HCT116 (cell line): Measurements from ENCODE around the gene IL36G. TPM values are rescaled to one million over a fixed set of nuclear protein-coding genes. Genes with fewer than 3 reads are reported as not detected.

ENCODE experiments used
- ATAC-seq: fragments of 200-7000 bp; cut with Tn5 transposase; 2 replicates; pipeline ENCODE4 v1.9.1; 2020; ENCODE audit warnings: mild to moderate bottlenecking, moderate library complexity
- BruUV-seq: library from RNA; stranded (reverse); fragments of 400-500 nt; replicated peaks from 2 replicates; lab custom pipeline; 2021; lab: Mats Ljungman, UMichigan
- CTCF ChIA-PET: fragments of 300-600 bp; sonication (Branson Sonifier 250); formaldehyde crosslinking; loops from one replicate; lab custom pipeline; 2021; ENCODE audit warnings: antibody characterized with exemption; lab: Charles Lee
- POLR2A ChIA-PET: fragments of 300-600, 350-600 bp; sonication (Branson Sonifier 250); formaldehyde crosslinking; loops from one replicate; lab custom pipeline; 2021; ENCODE audit warnings: antibody characterized with exemption; lab: Charles Lee
- RAD21 ChIA-PET, 2 experiments: fragments of 300-600 bp; sonication (Branson Sonifier 250); formaldehyde crosslinking; loops; one replicate each; lab custom pipeline; 2023; ENCODE audit warnings: low total read pairs in 2 of 2; ENCODE audit not compliant: uncharacterized antibody in 2 of 2, unreplicated experiment in 2 of 2, low non-redundant PET in 1 of 2; lab: Charles Lee
- DNase-seq: peaks from one replicate; pipeline ENCODE4 v3.0.0-alpha.2; 2010; ENCODE audit warnings: low read depth, low spot score
- H2AFZ ChIP-seq: fragments of 200-600 bp; shearing (Covaris generic), sonication (generic); 2 replicates; pipeline ENCODE4 v1.6.1; 2017; ENCODE audit warnings: low read depth, mixed run types, mixed read lengths, antibody characterized with exemption, low read length; ENCODE audit not compliant: poor library complexity, severe bottlenecking
- H3K27ac ChIP-seq: 2 replicates; pipeline ENCODE4 v1.5.1; 2012; ENCODE audit warnings: low read depth, low read length
- H3K27me3 ChIP-seq: fragments of 200-600 bp; sonication (generic); 2 replicates; pipeline ENCODE4 v1.6.1; 2016; ENCODE audit warnings: mixed run types, low read length, mixed read lengths; ENCODE audit not compliant: insufficient read depth
- H3K36me3 ChIP-seq, 2 experiments: fragments of 200-500 bp in 1 of 2; fragments of 200-600 bp in 1 of 2; sonication (Bioruptor generic) in 1 of 2; sonication (generic) in 1 of 2; 2 replicates each; pipeline versions ENCODE4 v1.5.1 to v1.6.1; 2014 to 2016; ENCODE audit warnings: low read length in 2 of 2, inconsistent platforms in 1 of 2, mixed read lengths in 1 of 2, mixed run types in 1 of 2; ENCODE audit not compliant: insufficient read depth in 2 of 2, control insufficient read depth in 1 of 2
- H3K4me1 ChIP-seq, 2 experiments: fragments of 200-600 bp in 1 of 2; sonication (generic) in 1 of 2; 2 replicates each; pipeline versions ENCODE4 v1.5.1 to v1.6.1; 2012 to 2017; ENCODE audit warnings: low read length in 2 of 2, inconsistent platforms in 1 of 2, mild to moderate bottlenecking in 1 of 2, mixed read lengths in 1 of 2, mixed run types in 1 of 2, moderate library complexity in 1 of 2; ENCODE audit not compliant: insufficient read depth in 2 of 2, control insufficient read depth in 1 of 2
- H3K4me2 ChIP-seq: fragments of 200-600 bp; sonication (generic); 2 replicates; pipeline ENCODE4 v1.6.1; 2017; ENCODE audit warnings: mixed run types, low read length, mixed read lengths
- H3K4me3 ChIP-seq, 2 experiments: fragments of 200-600 bp in 1 of 2; sonication (generic) in 1 of 2; replicated peaks in 1 of 2; 2 replicates each; pipeline ENCODE4 v1.5.1; 2011 to 2016; ENCODE audit warnings: low read length in 2 of 2, control low read depth in 1 of 2, low read depth in 1 of 2, mild to moderate bottlenecking in 1 of 2, mixed read lengths in 1 of 2, mixed run types in 1 of 2
- H3K79me2 ChIP-seq: fragments of 200-600 bp; sonication (generic); 2 replicates; pipeline ENCODE4 v1.6.1; 2017; ENCODE audit warnings: mild to moderate bottlenecking, mixed run types, low read length, moderate library complexity, mixed read lengths; ENCODE audit not compliant: insufficient read depth
- H3K9ac ChIP-seq: fragments of 200-600 bp; sonication (generic); 2 replicates; pipeline ENCODE4 v1.6.1; 2016; ENCODE audit warnings: low read length, mixed read lengths
- H3K9me2 ChIP-seq: fragments of 200-600 bp; sonication (generic), shearing (Covaris generic); 2 replicates; pipeline ENCODE4 v1.6.1; 2017; ENCODE audit warnings: mixed run types, mild to moderate bottlenecking, moderate library complexity; ENCODE audit not compliant: insufficient read depth
- H3K9me3 ChIP-seq, 2 experiments: fragments of 200-500 bp in 1 of 2; fragments of 200-600 bp in 1 of 2; sonication (Bioruptor generic) in 1 of 2; sonication (generic) in 1 of 2; 2 replicates each; pipeline ENCODE4 v1.6.1; 2014 to 2017; ENCODE audit warnings: low read length in 2 of 2, mixed read lengths in 2 of 2, inconsistent platforms in 1 of 2, low read depth in 1 of 2, mild to moderate bottlenecking in 1 of 2, mixed run types in 1 of 2, moderate library complexity in 1 of 2; ENCODE audit not compliant: control insufficient read depth in 1 of 2, insufficient read depth in 1 of 2
- H4K20me1 ChIP-seq: fragments of 200-600 bp; sonication (generic), shearing (Covaris generic); 2 replicates; pipeline ENCODE4 v1.6.1; 2017; ENCODE audit warnings: mixed run types, mild to moderate bottlenecking, moderate library complexity; ENCODE audit not compliant: insufficient read depth
- ATF3 ChIP-seq: IDR thresholded peaks from 2 replicates; pipeline ENCODE4 v1.6.1; 2012
- CBX3 ChIP-seq: IDR thresholded peaks from 2 replicates; pipeline ENCODE4 v1.6.1; 2012; ENCODE audit warnings: low read depth
- CEBPB ChIP-seq: IDR thresholded peaks from 2 replicates; pipeline ENCODE4 v1.6.1; 2012; ENCODE audit warnings: low read depth
- CTCF ChIP-seq, 3 experiments: fragments of 200-600 bp in 1 of 3; sonication (generic) in 1 of 3; IDR thresholded peaks in 2 of 3; conservative IDR thresholded peaks in 1 of 3; 2 replicates each; pipeline ENCODE4 v1.5.1; 2012 to 2017; ENCODE audit warnings: low read depth in 2 of 3, low read length in 2 of 3, antibody characterized with exemption in 1 of 3, borderline replicate concordance in 1 of 3, control low read depth in 1 of 3, mild to moderate bottlenecking in 1 of 3, mixed read lengths in 1 of 3, mixed run types in 1 of 3, moderate library complexity in 1 of 3; ENCODE audit not compliant: insufficient read depth in 1 of 3
- EGR1 ChIP-seq: IDR thresholded peaks from 2 replicates; pipeline ENCODE4 v1.6.1; 2012; ENCODE audit warnings: low read depth
- ELF1 ChIP-seq: IDR thresholded peaks from 2 replicates; pipeline ENCODE4 v1.6.1; 2012; ENCODE audit warnings: low read depth, borderline replicate concordance
- EZH2 ChIP-seq: fragments of 200-600 bp; sonication (generic); IDR thresholded peaks from 2 replicates; pipeline ENCODE4 v1.6.1; 2017; ENCODE audit warnings: antibody characterized with exemption, mixed run types
- EZH2phosphoT487 ChIP-seq: fragments of 200-600 bp; IDR thresholded peaks from 2 replicates; pipeline ENCODE4 v1.6.1; 2018; ENCODE audit warnings: antibody characterized with exemption, borderline replicate concordance
- FOSL1 ChIP-seq: IDR thresholded peaks from 2 replicates; pipeline ENCODE4 v1.6.1; 2012; ENCODE audit warnings: low read depth
- JUND ChIP-seq: IDR thresholded peaks from 2 replicates; pipeline ENCODE4 v1.6.1; 2012
- MAX ChIP-seq: IDR thresholded peaks from 2 replicates; pipeline ENCODE4 v1.6.1; 2012
- POLR2A ChIP-seq: IDR thresholded peaks from 2 replicates; pipeline ENCODE4 v1.7.0; 2011; ENCODE audit warnings: borderline replicate concordance; ENCODE audit not compliant: insufficient read depth, insufficient read length; ENCODE audit errors: extremely low read depth
- POLR2AphosphoS5 ChIP-seq: IDR thresholded peaks from 2 replicates; pipeline ENCODE4 v1.6.1; 2011; ENCODE audit warnings: mild to moderate bottlenecking, low read depth, low read length, moderate library complexity
- RAD21 ChIP-seq: IDR thresholded peaks from 2 replicates; pipeline ENCODE4 v1.6.1; 2012; ENCODE audit warnings: low read depth, mild to moderate bottlenecking
- SP1 ChIP-seq: IDR thresholded peaks from 2 replicates; pipeline ENCODE4 v1.6.1; 2012; ENCODE audit warnings: low read depth
- SRF ChIP-seq: IDR thresholded peaks from 2 replicates; pipeline ENCODE4 v1.6.1; 2012; ENCODE audit warnings: low read depth
- TCF7L2 ChIP-seq: IDR thresholded peaks from 2 replicates; pipeline ENCODE4 v1.7.0; 2011; ENCODE audit warnings: borderline replicate concordance, inconsistent platforms; ENCODE audit not compliant: insufficient read depth, insufficient read length; ENCODE audit errors: extremely low read depth
- YY1 ChIP-seq: IDR thresholded peaks from 2 replicates; pipeline ENCODE4 v1.6.1; 2011; ENCODE audit warnings: low read length, low read depth, moderate library complexity, mild to moderate bottlenecking; ENCODE audit not compliant: insufficient replicate concordance; ENCODE audit errors: extremely low read depth
- ZFX ChIP-seq: fragments of 450-650 bp; IDR thresholded peaks from 2 replicates; pipeline ENCODE4 v1.6.1; 2017
- ZNF274 ChIP-seq: fragments of 200-500 bp; sonication (Bioruptor generic); IDR thresholded peaks from 2 replicates; pipeline ENCODE4 v1.6.1; 2014; ENCODE audit warnings: mild to moderate bottlenecking, low read depth, low read length, inconsistent platforms
- intact Hi-C: fragments of 100-400 bp; cut with micrococcal nuclease; formaldehyde crosslinking; loops from 2 replicates; pipeline ENCODE4 v1.10.0; 2022
- total RNA-seq: library from RNA; stranded (reverse); gene quantifications from one replicate; pipeline ENCODE4 v1.2.1, GENCODE V29; 2021; ENCODE audit not compliant: unreplicated experiment

The IL36G gene
- total RNA-seq, 1 experiment from 2014 or later = not detected

- Histone ChIP-seq H2AFZ (no peak overlapping the region), H3K9me3 (no peaks in the 10 kb centered on the region), H3K79me2 (no peaks in the 10 kb centered on the region), H3K36me3 (no peaks in the 10 kb centered on the region), H3K4me3 (no peak overlapping the region), H3K27me3 (peaks cover 68% of the 10 kb centered on the region), H3K4me2 (no peak overlapping the region), H3K27ac (no peak overlapping the region), H3K9me2 (no peaks in the 10 kb centered on the region), H3K9ac (no peak overlapping the region), H4K20me1 (no peaks in the 10 kb centered on the region), H3K4me1 (no peaks in the 10 kb centered on the region)
- POLR2A ChIA-PET = no interaction called here
- RAD21 ChIA-PET = no interaction called here
- ATAC-seq (no peak), DNase-seq (no peak)
- CTCF ChIA-PET = no interaction called here
- no peak for TF ChIP-seq POLR2AphosphoS5
- no peak for TF ChIP-seq CBX3
- BruUV-seq = no TSS peak
- intact Hi-C loops = no loop called here
These were observed 47.0 kb downstream of the IL36G start for GRCh38 chr2:113024764-113025163.

- Histone ChIP-seq H3K9ac (no peak overlapping the region), H3K4me3 (no peak overlapping the region), H2AFZ (no peak overlapping the region), H3K27me3 (peaks cover 77% of the 10 kb centered on the region), H3K9me3 (no peaks in the 10 kb centered on the region), H3K27ac (no peak overlapping the region), H4K20me1 (no peaks in the 10 kb centered on the region), H3K4me1 (no peaks in the 10 kb centered on the region), H3K36me3 (no peaks in the 10 kb centered on the region), H3K9me2 (no peaks in the 10 kb centered on the region), H3K79me2 (no peaks in the 10 kb centered on the region), H3K4me2 (no peak overlapping the region)
- CTCF ChIA-PET = no interaction called here
- ATAC-seq (no peak), DNase-seq (no peak)
- RAD21 ChIA-PET = no interaction called here
- no TSS peak for BruUV-seq
- intact Hi-C loops = no loop called here
- no peak for TF ChIP-seq ATF3
- no peak for TF ChIP-seq JUND
- no peak for TF ChIP-seq FOSL1
- no peak for TF ChIP-seq SP1
- no peak for TF ChIP-seq CEBPB
- TF ChIP-seq ELF1 = no peak
- no peak for TF ChIP-seq MAX
- TF ChIP-seq EGR1 = no peak
- TF ChIP-seq CTCF (IDR thresholded peaks at IDR 0.05 in 2 of 3, conservative IDR thresholded peaks at IDR 0.05 in 1 of 3; ENCODE audit: borderline replicate concordance in 1 of 3, insufficient read depth in 1 of 3, low read depth in 2 of 3, low read length in 2 of 3) = no peak
- no peak for TF ChIP-seq EZH2phosphoT487
- no peak for TF ChIP-seq POLR2A
- no peak for TF ChIP-seq EZH2
- TF ChIP-seq ZFX = no peak
- TF ChIP-seq TCF7L2 = no peak
- no peak for TF ChIP-seq YY1
- no peak for TF ChIP-seq SRF
- no peak for TF ChIP-seq RAD21
- TF ChIP-seq ZNF274 = no peak
- TF ChIP-seq POLR2AphosphoS5 = no peak
- POLR2A ChIA-PET = no interaction called here
These were observed 47.9 kb downstream of the IL36G start for GRCh38 chr2:113025737-113026136.
